ENCODE measurements around the gene ALKBH7.
A peak's percentile ranks its signal among the peaks of the same experiment; 100 is the strongest.

Gene ALKBH7

DNA sequence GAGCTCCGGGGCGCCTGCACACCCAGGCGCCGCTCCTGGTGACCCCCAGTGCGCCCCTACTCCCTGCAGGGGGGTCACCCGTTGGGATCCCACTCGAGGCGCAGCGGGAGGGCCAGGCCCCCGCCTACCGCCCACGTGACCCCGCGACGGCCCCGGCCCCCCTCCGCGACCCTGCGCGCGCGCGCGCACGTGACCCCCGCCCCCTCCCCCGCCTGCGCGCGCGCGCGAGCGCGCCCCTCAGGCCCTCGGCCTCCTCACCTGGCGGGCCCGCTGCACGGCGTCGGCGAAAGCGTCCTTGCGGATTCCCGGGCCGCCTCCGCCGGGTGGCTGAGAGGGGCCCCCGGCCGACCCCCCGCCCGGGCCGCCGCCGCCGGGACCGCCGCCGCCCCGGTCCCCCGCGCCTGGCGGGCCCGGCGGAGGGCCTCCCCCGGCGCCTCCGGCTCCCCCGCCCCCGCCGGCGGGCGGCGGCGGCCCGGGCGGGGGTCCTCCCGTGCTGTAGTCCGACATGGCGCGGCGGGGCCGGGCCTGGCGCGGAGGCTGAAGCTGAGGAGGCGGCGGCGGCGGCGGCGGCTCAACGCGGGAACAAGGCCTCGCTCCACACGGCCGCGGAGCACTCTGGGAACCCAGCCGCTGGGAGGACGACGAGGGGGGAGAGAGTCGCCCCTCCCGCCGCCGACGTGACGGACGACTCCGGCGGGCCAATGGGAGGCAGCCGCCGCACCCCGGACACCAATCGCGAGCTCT, 51.8 kb downstream of the ALKBH7 start, which contains the start of gene KHSRP:
Gene KHSRP (minus strand): TSS at position 617 of the 744 bp plus-strand sequence. CDS start 110 bp downstream, at position 507.
- peak; percentile 35 for DNase-seq (ENCODE audit: low read depth)

Measured in ELR (cell line).